Sciatic nerve (tissue), 2 donors: Measurements from ENCODE around the gene ANKRD26. TPM values are rescaled to one million over a fixed set of nuclear protein-coding genes. Genes with fewer than 3 reads are reported as not detected.

ENCODE experiments used
- ATAC-seq: fragments of 200-7000 bp; cut with Tn5 transposase; one replicate; pipeline ENCODE4 v1.9.1; 2020; ENCODE audit warnings: mild to moderate bottlenecking, moderate library complexity
- DNase-seq: peaks from one replicate; pipeline ENCODE4 v3.0.0-alpha.2; 2020; ENCODE audit warnings: low spot score
- intact Hi-C: fragments of 100-400 bp; cut with DNase I; formaldehyde crosslinking; loops from one replicate; pipeline ENCODE4 v1.14.2; 2022
- total RNA-seq: library from RNA; stranded (reverse); fragmentation: NEBNext Ultra II Directional; extraction: Animal tissue kit (Norgen Biotek cat#: 25700); gene quantifications from one replicate; pipeline ENCODE4 v1.2.1, GENCODE V29; 2021
- donor health status: DM: no; HTN: no; CAD: no.
- donor health status: DM: no; HTN: no; CAD: no.

The ANKRD26 gene
- total RNA-seq, 1 donor from 2014 or later = 15.2 TPM

DNA sequence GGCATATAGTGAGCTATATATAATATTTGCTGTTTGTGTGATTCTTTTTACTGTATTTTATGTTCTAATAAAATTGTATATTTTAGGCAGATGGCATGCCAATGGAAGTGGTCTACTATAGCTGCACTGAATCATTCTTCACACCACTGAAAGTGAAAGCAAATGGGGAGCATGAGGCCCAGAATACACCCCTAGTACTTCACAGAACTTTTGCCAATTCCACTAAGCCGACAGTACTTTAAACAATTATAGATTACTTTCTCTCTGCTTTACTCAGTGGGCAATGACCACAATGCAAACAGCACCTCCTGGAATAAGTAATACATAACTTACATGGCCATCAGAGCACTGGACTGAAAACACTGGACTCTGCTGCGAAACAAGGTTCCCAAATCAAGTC is 70.2 kb downstream of the ANKRD26 start:
- no peak for ATAC-seq
- intact Hi-C loops = no loop called here
- no peak for DNase-seq

DNA sequence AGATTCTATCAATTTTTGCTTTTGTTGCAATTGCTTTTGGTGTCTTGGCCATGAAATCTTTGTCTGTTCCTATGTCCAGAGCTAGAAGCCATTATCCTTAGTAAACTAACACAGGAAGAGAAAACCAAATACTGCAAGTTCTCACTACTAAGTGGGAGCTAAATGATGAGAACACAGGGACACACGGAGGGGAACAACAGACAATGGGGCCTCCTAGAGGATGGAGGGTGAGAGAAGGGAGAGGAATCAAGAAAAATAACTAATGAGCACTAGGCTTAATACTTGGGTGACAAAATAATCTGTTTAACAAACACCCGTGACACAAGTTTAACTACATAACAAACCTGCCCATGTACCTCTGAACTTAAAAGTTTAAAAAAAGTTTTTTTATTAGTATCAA is 78.2 kb downstream of the ANKRD26 start:
- intact Hi-C loops = no loop called here
- ATAC-seq (no peak), DNase-seq (no peak)

DNA sequence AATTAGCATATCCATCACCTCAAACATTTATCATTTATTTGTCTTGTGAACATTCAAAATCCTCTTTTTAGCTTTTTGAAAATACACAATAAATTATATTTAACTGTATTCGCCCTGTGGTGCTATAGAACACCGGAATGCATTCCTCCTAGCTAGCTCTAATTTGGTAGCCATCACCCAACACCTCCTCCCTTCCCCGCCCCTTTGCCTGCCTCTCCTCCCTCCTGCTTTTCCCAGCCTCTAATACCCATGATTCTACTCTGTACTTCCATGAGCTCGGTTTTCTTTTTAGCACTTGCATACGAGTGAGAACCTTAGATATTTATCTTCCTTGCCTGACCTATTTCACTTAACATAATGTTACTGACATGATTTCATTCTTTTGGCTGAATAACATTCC is 80.1 kb downstream of the ANKRD26 start:
- no peak for DNase-seq
- intact Hi-C loops = no loop called here
- ATAC-seq = no peak

DNA sequence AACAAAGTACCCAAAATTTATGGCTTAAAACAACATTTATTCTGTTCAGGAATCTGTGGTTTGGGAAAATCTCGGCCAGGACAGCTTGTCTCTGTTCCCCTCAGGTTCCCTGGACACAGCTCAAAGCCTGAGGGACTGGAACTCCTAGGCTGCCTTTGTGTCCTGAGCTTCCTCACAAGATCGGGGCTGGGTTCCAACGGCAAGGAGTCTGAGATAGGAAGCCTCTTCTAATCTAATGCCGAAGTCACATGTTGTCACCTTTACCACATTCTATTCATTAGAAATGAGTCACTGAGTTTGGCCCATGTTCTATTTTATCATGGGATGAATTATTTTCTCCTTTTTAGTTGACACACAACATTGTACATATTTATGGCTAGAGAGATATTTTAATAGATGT is 80.5 kb downstream of the ANKRD26 start:
- DNase-seq (no peak), ATAC-seq (no peak)
- intact Hi-C loops = no loop called here

DNA sequence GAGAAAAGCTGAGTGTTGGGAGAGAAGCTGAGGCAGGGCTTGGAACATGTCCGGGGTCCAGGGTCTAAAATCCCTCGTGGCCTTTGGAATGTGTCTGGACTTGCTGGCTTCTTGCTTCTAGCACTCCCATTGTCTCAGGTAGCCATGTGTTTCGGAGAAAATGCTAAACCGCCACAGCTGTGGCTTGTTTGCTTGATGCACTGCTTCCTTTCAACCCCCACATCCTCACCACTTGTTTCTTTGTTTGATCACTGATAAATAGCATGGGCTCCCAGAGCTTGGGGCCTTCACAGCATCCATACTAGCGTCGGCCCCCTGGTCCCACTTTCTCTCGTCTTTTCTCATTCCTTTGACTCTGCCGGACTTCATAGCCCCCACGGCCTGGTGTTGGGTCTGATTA is 102.7 kb downstream of the ANKRD26 start:
- no peak for ATAC-seq
- intact Hi-C loops = no loop called here
- DNase-seq = no peak

DNA sequence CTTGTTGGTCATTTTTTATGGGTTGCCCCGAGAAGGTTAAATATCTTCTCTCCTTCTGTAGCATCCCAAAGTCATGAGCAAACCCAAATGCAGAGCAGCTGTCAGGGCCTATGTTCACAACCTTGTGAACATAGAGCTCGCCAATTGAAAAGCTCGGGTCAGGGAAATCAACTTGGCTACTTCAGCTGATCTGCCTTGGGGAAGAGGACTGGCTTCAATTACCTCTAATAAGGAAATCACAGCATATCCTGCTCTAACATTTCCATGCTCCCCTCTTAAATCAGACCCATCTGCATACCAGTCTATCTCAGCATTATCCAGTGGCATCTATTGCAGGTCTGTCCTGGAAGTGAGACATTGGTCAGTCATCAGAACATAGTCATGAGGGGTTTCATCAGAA is 105.6 kb downstream of the ANKRD26 start:
- DNase-seq (no peak), ATAC-seq (no peak)
- intact Hi-C loops = no loop called here

DNA sequence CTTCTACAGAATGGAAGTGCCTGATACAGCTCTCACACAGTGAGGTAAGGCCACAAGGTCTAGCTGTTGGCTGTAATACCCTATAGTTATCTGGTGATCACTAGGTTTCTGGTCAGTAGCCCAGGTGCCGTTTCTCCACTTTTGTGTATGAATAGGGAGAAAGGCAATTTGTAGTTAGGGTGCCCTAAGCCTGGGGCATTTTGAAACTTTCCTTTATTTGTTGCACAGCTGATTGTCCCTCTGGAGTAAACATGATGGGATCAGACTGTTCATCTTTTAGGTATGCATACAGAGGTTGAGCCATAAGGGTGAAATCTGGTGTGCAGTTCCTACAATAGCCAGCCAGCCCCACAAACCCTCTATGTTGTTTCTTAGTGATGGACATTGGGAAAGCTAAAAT is 112.4 kb downstream of the ANKRD26 start:
- DNase-seq (no peak), ATAC-seq (no peak)
- intact Hi-C loops = no loop called here

DNA sequence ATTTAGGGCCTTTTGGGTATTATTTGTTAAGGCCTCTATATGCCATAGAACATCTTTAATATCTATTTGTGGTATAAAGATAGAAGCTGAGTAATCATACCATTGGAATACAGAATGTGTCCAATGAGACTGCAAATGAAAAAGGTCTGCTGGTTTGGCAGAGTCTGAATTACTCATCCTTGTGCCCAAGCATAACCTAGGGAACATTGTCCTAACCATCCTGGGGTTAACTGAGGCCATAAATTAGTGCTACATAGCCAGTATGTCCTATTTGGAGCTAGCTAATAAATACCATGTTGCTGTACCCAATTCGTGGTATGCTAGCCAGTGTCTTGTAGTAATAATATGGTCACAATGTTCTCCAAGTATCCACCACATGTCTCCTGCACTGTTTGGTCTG is 117.1 kb downstream of the ANKRD26 start:
- intact Hi-C loops = no loop called here
- ATAC-seq (no peak), DNase-seq (no peak)

DNA sequence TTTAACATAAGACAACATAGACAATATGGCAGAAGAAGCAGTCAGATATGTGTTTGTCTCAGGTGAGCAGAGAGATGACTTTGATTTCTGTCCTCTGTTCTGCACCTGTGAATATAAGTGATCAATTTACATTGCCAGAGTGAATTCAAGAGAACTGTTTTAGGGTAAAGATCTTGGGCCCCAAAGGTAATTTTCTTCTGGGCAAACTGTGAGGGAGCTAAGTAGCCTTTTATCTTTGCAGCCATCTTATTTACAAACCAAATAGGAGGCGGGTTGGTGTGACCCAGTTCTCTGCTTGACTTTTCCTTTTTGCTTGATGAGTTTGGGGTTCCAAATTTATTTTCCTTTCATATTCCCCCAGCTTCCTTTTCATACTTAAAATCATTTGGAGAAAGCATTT is 118.2 kb downstream of the ANKRD26 start:
- intact Hi-C loops = no loop called here
- DNase-seq (no peak), ATAC-seq (no peak)

DNA sequence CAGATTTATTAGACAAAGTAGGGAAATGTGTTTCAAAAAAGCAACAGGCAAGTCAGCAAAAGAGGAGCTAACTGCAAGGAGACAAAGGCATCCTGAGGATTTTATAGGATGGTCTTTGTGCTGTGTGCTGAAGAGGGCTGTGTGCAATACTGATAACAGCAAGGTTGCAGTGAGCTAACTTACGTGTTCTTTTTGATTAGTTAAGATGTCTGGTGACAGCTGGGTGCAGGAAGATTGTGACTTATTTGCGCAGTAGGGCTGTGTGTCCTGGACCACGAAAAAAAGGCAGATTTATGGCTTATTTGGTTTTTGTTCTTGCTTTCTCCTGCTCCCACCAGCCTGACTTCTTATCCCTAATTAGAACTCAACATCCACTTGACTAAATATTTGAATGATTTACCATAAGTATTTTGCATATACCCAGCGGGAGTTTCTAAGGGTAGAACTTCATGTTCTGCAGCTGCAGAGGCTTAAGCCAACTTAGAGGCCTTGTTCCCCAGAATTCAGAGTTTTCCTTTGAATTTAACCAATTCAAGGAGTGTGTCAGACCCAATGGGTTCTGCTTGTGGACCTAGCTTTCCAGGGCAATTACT is 119.0 kb downstream of the ANKRD26 start:
- DNase-seq (no peak), ATAC-seq (no peak)
- intact Hi-C loops = no loop called here

DNA sequence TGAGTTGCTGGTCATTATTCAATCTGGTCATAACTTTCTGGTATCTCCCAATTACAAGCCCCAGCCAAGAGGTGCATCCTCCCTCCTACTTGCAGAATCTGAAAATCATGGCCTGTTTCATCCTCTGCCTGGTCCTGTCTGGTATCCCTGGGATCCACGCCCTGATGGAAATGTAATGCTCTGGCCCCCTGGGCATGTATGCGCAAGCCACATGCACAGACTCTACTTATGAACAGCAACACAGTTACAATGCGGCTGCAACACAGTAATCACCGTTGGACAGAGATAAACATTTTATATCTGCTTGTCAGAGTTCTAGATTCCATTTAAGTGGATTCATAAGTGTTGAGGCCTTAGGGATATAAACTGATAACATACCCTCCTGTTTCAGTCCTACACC is 121.8 kb downstream of the ANKRD26 start:
- ATAC-seq = no peak
- no peak for DNase-seq
- intact Hi-C loops = no loop called here

DNA sequence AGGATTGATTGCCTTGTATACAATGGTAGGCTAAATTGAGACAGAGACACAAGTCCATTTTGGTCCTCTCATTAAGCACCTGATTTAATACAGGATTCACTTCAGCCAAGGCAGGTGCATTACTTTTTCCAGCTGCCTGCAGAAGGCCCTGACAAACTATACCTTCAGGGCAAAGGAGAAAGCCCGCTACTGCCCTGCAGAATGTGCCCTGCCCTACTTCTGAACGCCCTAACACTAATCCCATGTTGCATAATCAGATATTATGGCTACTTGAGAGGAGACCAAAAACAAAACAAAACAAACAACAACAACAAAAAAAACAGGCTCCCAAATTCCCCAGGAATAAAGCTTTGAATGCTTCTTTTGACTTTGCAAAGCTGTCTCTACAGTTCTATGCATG is 122.7 kb downstream of the ANKRD26 start:
- intact Hi-C loops = no loop called here
- ATAC-seq (no peak), DNase-seq (no peak)

DNA sequence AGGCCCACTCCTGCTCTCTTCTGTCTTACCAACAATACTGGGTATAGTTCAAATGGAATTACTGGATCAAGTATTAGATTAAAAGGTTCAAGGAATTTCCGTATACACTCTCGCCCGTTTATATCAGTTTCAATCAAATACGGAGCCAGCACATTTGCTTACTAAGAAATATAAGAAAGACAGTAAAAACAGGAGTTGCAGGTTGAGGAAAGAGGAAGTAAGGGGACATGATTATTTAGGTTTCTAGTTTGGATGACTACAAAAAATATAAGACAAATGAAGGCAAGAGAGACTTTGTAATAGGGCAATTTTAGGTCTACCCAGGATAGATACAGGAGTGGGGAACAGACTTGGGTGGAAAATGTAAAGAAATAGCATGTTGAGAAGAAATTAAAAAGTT is 129.6 kb downstream of the ANKRD26 start:
- intact Hi-C loops = no loop called here
- ATAC-seq (no peak), DNase-seq (no peak)

DNA sequence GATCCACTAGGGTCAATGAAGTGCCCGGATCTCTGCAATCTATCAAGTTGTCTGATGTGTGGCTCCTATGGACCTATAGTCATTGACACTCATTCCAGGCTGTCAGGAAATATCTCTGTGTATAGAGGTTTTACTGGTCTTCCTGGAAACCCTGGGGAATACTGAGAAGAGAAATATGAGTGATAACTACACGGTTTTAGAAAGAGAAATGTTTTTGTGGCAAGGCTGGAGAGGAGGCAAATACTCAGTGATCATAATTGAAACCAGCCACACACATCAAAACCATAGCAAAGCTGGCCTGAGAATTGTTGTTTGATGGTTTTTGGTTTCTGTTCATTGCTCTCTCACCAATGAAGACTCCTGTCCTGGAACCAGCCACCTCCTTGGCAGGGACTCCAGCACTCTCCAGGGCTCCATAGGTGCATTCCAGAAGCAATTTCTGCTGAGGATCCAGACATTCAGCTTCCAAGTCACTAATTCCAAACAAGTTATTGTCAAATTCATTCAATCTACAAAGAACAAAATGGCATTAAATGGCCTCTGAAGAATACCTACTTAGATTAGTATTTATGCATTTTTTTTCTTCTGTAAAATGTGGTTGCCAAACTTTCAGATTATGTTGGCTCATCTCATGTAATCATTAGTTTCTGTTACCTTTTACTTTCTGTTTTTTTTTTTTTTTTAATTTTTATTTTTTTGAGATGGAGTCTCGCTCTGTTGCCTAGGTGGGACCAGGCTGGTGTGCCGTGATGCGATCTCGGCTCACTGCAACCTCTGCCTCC is 131.0 kb downstream of the ANKRD26 start:
- ATAC-seq (peak; percentile 28), DNase-seq (no peak)
- intact Hi-C loops = no loop called here

DNA sequence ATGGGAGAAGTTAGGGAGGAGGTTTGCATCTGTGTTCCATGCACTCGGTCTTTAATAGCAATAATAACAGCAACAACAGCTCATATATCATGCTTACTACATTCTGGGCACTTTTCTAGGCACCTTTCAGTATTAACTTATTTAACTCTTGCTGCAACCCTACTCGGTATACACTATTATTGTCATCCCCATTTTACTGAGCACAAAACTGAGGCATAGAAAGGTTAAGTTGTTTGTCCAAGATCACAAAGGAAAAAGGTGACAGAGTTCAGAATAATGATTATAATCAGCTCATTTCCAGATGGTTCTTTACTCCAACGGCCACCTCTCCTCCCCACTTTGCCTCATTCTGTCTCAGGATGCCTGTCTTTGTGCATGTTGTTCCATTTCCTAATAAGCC is 137.5 kb downstream of the ANKRD26 start:
- no peak for DNase-seq
- intact Hi-C loops = no loop called here
- no peak for ATAC-seq

DNA sequence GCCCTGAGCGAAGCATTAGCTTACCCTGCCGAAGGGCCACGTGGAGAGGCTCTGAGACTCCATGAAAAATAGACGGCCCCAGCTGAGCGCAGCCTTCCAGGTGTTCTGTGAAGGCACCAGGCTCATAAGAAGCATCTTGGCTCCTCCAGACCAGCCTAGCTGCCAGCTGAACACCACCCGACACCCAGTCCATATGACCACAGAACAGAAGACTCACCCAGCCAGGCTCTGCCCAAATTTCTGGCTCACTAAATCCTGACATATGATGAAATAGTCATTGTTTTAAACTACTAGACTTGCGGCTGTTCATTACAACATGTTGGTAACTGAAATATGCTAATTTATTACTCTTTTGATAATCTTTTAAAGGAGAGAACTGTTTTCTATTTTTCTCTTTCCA is 140.0 kb downstream of the ANKRD26 start:
- no peak for DNase-seq
- intact Hi-C loops = no loop called here
- no peak for ATAC-seq

DNA sequence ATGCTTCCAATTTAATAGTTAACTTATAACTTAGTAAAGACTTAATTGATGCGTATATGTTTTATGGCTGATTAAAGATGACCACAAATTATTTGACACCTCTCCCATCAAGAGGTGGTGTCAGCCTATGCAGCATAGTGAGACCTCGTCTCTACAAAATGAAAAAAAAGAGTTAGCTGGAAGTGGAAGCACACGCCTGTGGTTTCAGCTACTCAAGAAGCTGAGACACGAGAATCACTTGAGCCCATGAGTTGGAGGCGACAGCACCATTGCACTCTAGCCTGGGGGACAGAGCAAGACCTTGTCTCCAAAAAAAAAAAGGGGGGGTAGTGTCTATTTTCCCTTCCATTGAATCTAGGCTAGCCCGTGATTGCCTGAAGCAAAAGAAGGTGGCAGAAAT is 140.5 kb downstream of the ANKRD26 start:
- no peak for ATAC-seq

More for the DNA sequence above, 140.5 kb downstream of the ANKRD26 start:
- DNase-seq = no peak
- intact Hi-C loops = no loop called here
